PC-9 (cell line): Measurements from ENCODE around the gene SERPINE2. TPM values are rescaled to one million over a fixed set of nuclear protein-coding genes. Genes with fewer than 3 reads are reported as not detected.

ENCODE experiments used
- BruUV-seq: library from RNA; stranded (reverse); fragments of 400-500 nt; replicated peaks from 2 replicates; lab custom pipeline; 2021; lab: Mats Ljungman, UMichigan
- CTCF ChIA-PET: fragments of 300-600 bp; sonication (Branson Sonifier 250); formaldehyde crosslinking; loops from one replicate; lab custom pipeline; 2022; ENCODE audit warnings: antibody characterized with exemption; lab: Charles Lee
- POLR2A ChIA-PET: fragments of 300-600 bp; sonication (Branson Sonifier 250); formaldehyde crosslinking; loops from one replicate; lab custom pipeline; 2022; ENCODE audit warnings: antibody characterized with exemption; ENCODE audit not compliant: unreplicated experiment; lab: Charles Lee
- DNase-seq, 2 experiments: peaks; one replicate each; pipeline versions ENCODE4 v3.0.0 to v3.0.0-alpha.2; 2015 to 2022; ENCODE audit warnings: mixed read lengths in 1 of 2
- H2AFZ ChIP-seq: fragments of 200-600 bp; sonication (generic); 2 replicates; pipeline ENCODE4 v1.8.1; 2017; ENCODE audit warnings: antibody characterized with exemption
- H3F3A ChIP-seq: fragments of 200-600 bp; sonication (generic); 2 replicates; pipeline ENCODE4 v1.8.1; 2017; ENCODE audit warnings: antibody characterized with exemption, mild to moderate bottlenecking, low read depth; ENCODE audit not compliant: insufficient read depth
- H3K27ac ChIP-seq: fragments of 200-600 bp; sonication (generic); 2 replicates; pipeline ENCODE4 v1.6.1; 2016; ENCODE audit warnings: mixed run types
- H3K27me3 ChIP-seq: fragments of 200-600 bp; sonication (generic); 2 replicates; pipeline ENCODE4 v1.6.1; 2016; ENCODE audit warnings: low read depth, mixed run types; ENCODE audit not compliant: insufficient read depth
- H3K36me3 ChIP-seq: fragments of 200-600 bp; sonication (generic); 2 replicates; pipeline ENCODE4 v1.6.1; 2016; ENCODE audit warnings: low read depth, mixed run types
- H3K4me1 ChIP-seq: fragments of 200-600 bp; sonication (generic); replicated peaks from 2 replicates; pipeline ENCODE4 v1.6.1; 2016; ENCODE audit warnings: mixed run types; ENCODE audit not compliant: insufficient read depth
- H3K4me2 ChIP-seq: fragments of 200-600 bp; sonication (generic); 2 replicates; pipeline ENCODE4 v1.6.1; 2017; ENCODE audit warnings: mixed run types
- H3K4me3 ChIP-seq: fragments of 200-600 bp; sonication (generic); 2 replicates; pipeline ENCODE4 v1.6.1; 2016; ENCODE audit warnings: mixed run types
- H3K79me2 ChIP-seq: fragments of 200-600 bp; sonication (generic); 2 replicates; pipeline ENCODE4 v1.6.1; 2017; ENCODE audit warnings: low read depth, mixed run types
- H3K9me2 ChIP-seq: fragments of 200-600 bp; sonication (generic); 2 replicates; pipeline ENCODE4 v1.8.1; 2017; ENCODE audit warnings: mild to moderate bottlenecking; ENCODE audit not compliant: insufficient read depth
- H3K9me3 ChIP-seq: fragments of 200-600 bp; sonication (generic); 2 replicates; pipeline ENCODE4 v1.8.1; 2016; ENCODE audit warnings: low read depth; ENCODE audit not compliant: insufficient read depth
- H4K20me1 ChIP-seq: fragments of 200-600 bp; sonication (generic); 2 replicates; pipeline ENCODE4 v1.8.1; 2017; ENCODE audit not compliant: insufficient read depth
- CTCF ChIP-seq: fragments of 200-600 bp; sonication (generic); conservative IDR thresholded peaks from 2 replicates; pipeline ENCODE4 v1.6.1; 2017; ENCODE audit warnings: mixed run types, antibody characterized with exemption, mild to moderate bottlenecking, moderate library complexity
- EZH2 ChIP-seq: fragments of 200-600 bp; sonication (generic); IDR thresholded peaks from 2 replicates; pipeline ENCODE4 v1.8.0; 2017; ENCODE audit warnings: antibody characterized with exemption, low read depth
- intact Hi-C: fragments of 100-400 bp; cut with micrococcal nuclease; formaldehyde crosslinking; loops from one replicate; pipeline ENCODE4 v1.10.0; 2022; ENCODE audit not compliant: unreplicated experiment
- total RNA-seq: library from RNA; stranded (reverse); gene quantifications from 2 replicates; pipeline ENCODE4 v1.2.3, GENCODE V29; 2021

The SERPINE2 gene
- total RNA-seq, 1 experiment from 2014 or later = 110 TPM

- Histone ChIP-seq H3F3A (no peaks in the 10 kb centered on the region; the same call in 1 of the 2 replicates), H3K27ac (no peak overlapping the region), H3K9me2 (no peaks in the 10 kb centered on the region), H3K4me2 (no peak overlapping the region), H3K4me3 (no peak overlapping the region), H2AFZ (no peak overlapping the region), H3K79me2 (no peaks in the 10 kb centered on the region), H3K36me3 (no peaks in the 10 kb centered on the region; the same call in 1 of the 2 replicates), H4K20me1 (no peaks in the 10 kb centered on the region), H3K27me3 (no peaks in the 10 kb centered on the region), H3K4me1 (no peaks in the 10 kb centered on the region), H3K9me3 (no peaks in the 10 kb centered on the region)
- TF ChIP-seq CTCF (no peak), EZH2 (no peak)
- no peak for DNase-seq
- BruUV-seq = no TSS peak
- ChIA-PET CTCF (no interaction called here), POLR2A (interaction anchor here (0.7 kb wide), 1 partner anchor 1037 kb away, joined by 4 read pairs; no protein-coding TSS in a partner anchor)
- intact Hi-C loops = loop anchor here (10.0 kb wide), 1 partner anchor 1028 kb away; no protein-coding TSS in a partner anchor
These were observed 62.4 kb downstream of the SERPINE2 start for GRCh38 chr2:223976635-223977226.

GRCh38 chr2:223973606-223974005 lies 65.5 kb downstream of the SERPINE2 start:
- TF ChIP-seq EZH2 (no peak), CTCF (no peak)
- no peaks in the 10 kb centered on the region for H3K27me3 ChIP-seq
- H3K79me2 ChIP-seq = no peaks in the 10 kb centered on the region
- H3K4me3 ChIP-seq = no peak overlapping the region
- no peaks in the 10 kb centered on the region for H3K4me1 ChIP-seq
- H3F3A ChIP-seq = peaks cover 9% of the 10 kb centered on the region
- no peaks in the 10 kb centered on the region for H3K9me3 ChIP-seq
- H3K4me2 ChIP-seq = no peak overlapping the region
- BruUV-seq = no TSS peak
- no peak overlapping the region for H3K27ac ChIP-seq
- ChIA-PET CTCF (interaction anchor here (0.6 kb wide), 1 partner anchor 20 kb away, joined by 3 read pairs; no protein-coding TSS in a partner anchor), POLR2A (no interaction called here)
- H4K20me1 ChIP-seq = no peaks in the 10 kb centered on the region
- no peaks in the 10 kb centered on the region for H3K36me3 ChIP-seq
- H2AFZ ChIP-seq = no peak overlapping the region
- intact Hi-C loops = loop anchor here (10.0 kb wide), 1 partner anchor 1031 kb away; no protein-coding TSS in a partner anchor
- no peaks in the 10 kb centered on the region for H3K9me2 ChIP-seq
- no peak for DNase-seq

- no peak overlapping the region for H3K27ac ChIP-seq
- no peaks in the 10 kb centered on the region for H3K36me3 ChIP-seq
- no peaks in the 10 kb centered on the region for H4K20me1 ChIP-seq
- no TSS peak for BruUV-seq
- ChIA-PET POLR2A (no interaction called here), CTCF (no interaction called here)
- peaks cover 18% of the 10 kb centered on the region for H3F3A ChIP-seq
- no peak overlapping the region for H2AFZ ChIP-seq
- H3K4me2 ChIP-seq = no peak overlapping the region
- DNase-seq = no peak
- intact Hi-C loops = loop anchor here (10.0 kb wide), 1 partner anchor 1032 kb away; no protein-coding TSS in a partner anchor
- H3K27me3 ChIP-seq = no peaks in the 10 kb centered on the region
- no peaks in the 10 kb centered on the region for H3K79me2 ChIP-seq
- TF ChIP-seq CTCF (no peak), EZH2 (no peak)
- no peaks in the 10 kb centered on the region for H3K4me1 ChIP-seq
- no peaks in the 10 kb centered on the region for H3K9me3 ChIP-seq
- H3K9me2 ChIP-seq = no peaks in the 10 kb centered on the region
- H3K4me3 ChIP-seq = no peak overlapping the region
These were observed 66.4 kb downstream of the SERPINE2 start for GRCh38 chr2:223972656-223973102.
